HG02763 (cell line): Measurements from ENCODE around the gene DCAKD.

Experiments
- ATAC-seq: cut with Tn5 transposase; IDR thresholded peaks from one replicate; pipeline ENCODE4 v1.9.1; 2021; ENCODE audit warnings: mild to moderate bottlenecking, moderate library complexity; ENCODE audit not compliant: unreplicated experiment

Gene DCAKD, protein sequence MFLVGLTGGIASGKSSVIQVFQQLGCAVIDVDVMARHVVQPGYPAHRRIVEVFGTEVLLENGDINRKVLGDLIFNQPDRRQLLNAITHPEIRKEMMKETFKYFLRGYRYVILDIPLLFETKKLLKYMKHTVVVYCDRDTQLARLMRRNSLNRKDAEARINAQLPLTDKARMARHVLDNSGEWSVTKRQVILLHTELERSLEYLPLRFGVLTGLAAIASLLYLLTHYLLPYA

DNA sequence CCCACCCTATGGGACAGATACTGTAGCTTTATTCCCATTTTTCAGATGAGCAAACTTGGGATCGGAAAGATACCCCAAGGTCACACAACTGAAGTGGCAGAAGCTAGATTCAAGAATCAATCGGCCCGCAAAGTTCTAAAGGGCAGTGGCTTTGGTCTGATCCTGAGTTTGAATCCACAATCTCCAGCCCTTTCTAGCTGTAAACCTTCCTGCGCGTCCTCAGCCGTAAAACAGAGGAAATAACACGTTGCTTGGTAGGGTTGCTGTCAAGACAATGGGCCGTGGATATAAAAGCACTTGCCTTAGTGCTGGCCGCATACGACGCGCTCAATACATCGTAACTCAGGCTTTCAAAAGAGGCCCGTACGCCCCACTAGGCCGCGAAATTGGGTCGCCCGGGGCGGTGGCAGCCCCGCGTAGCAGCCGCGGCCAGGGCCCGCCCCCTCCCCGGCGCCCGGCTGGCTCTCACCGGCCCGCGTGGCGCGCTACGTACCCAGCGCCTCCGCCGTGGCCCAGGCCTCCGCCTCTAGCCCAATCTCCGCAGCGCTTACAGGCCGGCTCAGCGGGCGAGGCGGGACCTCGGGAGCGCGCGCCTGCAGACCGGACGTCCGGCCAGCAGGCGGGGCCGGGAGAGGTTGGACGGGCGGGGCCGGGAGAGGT, at the start of gene DCAKD:
TSS of gene DCAKD (minus strand) at position 573 of the 660 bp plus-strand sequence. CDS start 16,747 bp downstream, outside the sequence.
- ATAC-seq = peak; percentile 94

DNA sequence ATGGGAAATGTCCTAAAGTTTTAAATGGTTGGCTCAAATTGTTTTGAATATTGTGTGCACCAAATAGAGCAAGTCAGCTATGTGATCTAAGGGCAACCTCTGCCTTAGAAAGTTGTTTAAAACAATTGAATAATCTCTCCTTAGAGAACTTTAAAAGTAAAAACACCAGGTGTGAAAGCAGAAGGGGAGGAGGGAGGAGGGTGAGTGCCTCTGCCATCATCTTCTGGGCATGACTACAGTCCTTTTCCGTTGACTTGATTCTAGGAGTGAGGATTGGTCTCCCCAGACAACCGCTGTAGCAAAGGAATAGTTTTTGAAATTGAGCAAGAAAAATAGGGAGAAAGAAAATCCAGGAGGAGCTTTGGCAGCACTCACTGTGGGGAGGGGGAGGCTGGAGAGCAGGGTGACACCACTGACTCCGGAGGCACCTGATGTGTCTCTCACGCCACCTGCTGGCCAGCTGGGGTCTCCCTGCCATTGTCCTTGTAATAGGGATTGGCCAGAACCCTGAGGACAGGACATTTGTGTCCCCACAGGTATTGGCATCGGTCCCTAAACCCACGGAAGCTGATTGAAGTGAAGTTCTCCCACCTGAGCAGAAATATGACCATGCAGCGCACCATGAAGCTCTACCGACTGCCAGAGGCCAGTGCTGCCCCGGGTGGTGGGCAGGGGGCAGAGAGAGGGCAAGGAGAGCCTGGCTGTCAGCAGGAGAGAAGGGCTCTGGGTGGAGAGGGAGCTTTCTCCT, 47.6 kb upstream of the DCAKD start:
- no peak for ATAC-seq

DNA sequence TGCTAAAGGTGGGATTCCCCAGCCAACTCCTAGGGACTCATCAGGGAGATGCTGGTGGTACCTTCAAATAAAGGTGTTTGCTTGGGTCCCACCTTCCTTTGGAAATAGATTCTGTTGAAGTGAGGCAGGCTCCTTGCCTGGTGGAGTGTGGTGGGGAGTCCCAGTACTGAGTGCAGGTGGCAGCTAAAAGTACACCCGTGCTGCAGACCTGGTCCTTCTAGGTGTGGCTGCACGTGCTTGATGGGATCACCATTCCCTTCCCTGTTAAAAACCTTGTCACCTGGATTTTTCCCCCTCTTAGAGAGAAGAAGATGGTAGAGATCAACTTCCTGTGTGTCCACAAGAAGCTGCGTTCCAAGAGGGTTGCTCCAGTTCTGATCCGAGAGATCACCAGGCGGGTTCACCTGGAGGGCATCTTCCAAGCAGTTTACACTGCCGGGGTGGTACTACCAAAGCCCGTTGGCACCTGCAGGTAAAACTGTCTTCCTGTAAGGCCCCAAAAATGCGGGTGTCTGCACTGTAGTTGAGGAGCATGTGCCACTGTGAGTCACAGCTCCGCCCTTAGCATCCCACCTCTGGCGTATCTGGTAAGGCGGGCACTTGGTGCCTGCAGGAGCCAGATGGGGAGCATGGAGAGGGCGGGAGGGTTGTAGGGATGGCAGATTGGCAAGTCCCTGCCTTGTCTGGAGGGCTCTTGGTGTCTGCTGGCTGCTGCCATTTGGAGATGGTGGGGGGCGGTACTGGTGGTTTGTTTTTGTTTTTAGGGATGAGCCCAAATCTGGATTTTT, 46.8 kb upstream of the DCAKD start:
- no peak for ATAC-seq

DNA sequence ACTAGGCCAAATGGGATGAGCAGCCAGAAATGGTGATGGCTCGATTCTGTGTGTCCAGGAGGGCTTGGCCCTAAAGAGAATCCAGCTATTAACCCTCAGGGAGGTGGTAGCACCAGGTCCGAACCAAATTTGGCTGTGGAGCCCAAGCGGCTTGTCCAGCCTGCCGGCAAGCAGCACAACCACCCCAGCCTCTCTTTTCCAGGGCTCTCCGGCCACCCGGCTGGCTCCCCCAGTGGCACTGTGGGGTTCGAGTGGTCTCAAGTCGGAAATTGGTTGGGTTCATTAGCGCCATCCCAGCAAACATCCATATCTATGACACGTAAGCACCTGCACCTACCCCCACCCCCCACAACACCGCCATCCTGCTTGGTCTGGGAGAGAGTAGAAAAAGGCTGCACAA, 45.5 kb upstream of the DCAKD start:
- ATAC-seq = no peak

GRCh38 chr17:45096141-45096540, 44.7 kb upstream of the DCAKD start:
- no peak for ATAC-seq

DNA sequence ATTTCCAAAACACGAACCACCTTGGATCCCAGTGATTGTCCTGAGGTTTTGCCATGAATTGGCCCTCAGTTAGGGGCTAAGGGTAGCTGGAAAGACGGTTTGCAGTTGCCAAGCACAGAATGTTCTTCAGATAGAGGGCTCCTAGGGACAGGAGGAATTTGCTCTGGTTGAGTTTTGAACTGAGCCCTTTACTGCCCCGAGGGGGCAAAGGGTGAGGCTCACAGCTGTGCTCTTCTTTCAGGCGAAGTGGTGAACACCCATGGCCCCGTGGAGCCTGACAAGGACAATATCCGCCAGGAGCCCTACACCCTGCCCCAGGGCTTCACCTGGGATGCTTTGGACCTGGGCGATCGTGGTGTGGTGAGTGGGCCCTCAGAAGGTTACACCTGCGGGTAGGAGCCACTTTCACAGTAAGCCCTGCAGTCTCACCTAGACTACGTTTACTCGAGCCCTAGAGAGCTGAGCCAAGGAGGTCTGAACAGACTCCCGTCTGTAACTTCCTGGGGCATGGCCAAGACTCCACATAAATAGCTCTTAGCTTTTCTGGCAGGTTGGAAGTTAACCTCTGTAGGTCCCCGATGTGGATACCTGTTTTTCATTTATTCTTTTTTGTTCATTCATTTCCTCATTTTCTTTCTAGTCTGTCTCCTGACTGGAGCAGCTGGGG, 42.1 kb upstream of the DCAKD start:
- no peak for ATAC-seq

- ATAC-seq = no peak
Measured at GRCh38 chr17:45092911-45093430, 41.5 kb upstream of the DCAKD start.

DNA sequence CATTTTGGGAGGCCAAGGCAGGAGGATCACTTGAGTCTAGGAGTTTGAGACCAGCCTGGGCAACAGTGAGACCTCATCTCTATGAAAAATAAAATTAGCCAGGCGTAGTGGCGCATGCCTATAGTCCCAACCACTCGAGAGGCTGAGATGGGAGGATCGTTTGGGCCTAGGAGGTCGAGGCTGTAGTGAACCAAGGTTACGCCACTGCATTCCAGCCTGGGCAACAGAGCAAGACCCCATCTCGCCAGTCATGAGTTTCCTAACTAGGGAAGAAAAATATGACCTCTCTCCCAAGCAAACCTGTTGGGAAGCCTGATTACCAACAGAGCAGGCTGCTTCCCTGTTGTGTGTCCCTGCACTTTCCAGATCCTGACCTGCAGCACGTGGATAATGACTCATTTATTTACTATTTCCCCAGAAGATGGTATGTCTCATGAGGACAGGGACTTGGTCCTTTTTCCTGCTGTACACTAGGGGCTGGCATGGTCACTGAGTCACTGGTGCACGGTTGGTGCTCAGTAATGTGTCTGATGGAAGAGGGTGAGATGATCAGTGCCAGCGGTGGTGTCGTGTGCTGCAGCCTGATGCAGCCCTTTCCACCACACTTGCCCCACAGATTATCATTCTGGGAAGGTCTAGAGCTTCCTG, 40.5 kb upstream of the DCAKD start:
- no peak for ATAC-seq

GRCh38 chr17:45090711-45091110, 39.3 kb upstream of the DCAKD start:
- no peak for ATAC-seq

DNA sequence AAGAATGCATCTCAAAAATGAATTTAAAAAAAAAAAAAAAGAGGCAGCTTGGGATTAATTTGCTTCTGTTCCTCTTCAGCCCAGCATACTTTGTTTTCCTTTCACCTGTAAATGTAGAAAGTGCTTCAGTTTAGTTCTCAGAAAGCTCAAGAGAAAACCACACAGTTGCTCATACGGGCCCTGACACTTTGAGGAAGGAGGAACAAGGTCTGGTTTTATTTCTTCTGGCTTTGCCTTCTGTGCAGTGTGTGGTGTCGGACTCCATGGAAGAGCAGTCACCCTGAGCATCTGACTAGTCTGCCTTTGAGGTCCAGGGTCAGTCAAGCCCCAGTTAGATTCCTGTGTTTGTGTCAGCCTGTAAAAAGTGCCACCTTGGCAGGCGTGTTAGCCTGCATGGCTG, 37.3 kb upstream of the DCAKD start:
- ATAC-seq = no peak

DNA sequence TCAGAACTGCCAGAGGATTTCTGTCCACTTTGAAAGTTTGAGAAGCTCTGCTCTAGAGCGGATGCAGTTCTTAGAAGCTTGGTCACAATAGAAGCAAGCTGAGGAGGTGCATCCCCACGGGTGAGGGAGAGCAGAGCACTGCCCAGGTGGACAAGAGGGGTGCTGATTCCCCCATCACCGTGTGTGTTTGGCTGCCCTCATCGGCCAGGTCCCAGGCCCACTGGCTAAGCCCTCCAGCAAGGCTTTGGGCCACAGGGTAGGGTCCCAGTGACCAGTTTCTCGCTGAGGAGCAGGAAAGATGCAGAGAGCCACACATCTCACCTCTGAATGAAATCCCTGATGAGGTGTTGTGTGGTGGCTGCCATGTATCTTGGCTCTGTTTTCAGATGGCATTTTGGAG, 36.5 kb upstream of the DCAKD start:
- ATAC-seq = no peak

- ATAC-seq = no peak
Measured at GRCh38 chr17:45087504-45087975, 36.1 kb upstream of the DCAKD start.

- ATAC-seq = no peak
Measured at GRCh38 chr17:45086865-45087503, 35.6 kb upstream of the DCAKD start.

DNA sequence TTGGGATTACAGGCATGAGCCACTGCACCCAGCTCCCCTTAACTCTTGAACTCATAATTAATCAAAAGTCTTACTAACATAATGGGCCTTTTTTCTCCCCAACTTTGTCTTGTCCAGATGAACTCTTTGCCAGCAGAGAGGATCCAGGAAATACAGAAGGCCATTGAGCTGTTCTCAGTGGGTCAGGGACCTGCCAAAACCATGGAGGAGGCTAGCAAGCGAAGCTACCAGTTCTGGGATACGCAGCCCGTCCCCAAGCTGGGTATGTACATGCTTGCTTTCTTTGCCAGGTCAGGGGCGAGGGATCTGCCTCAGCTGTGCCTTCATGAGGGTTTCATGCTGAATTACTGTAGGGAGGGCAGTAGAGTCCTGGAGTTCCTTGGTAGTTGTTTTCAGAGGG, 35.0 kb upstream of the DCAKD start:
- no peak for ATAC-seq

- ATAC-seq = no peak
Measured at GRCh38 chr17:45081047-45081703, 29.7 kb upstream of the DCAKD start.

DNA sequence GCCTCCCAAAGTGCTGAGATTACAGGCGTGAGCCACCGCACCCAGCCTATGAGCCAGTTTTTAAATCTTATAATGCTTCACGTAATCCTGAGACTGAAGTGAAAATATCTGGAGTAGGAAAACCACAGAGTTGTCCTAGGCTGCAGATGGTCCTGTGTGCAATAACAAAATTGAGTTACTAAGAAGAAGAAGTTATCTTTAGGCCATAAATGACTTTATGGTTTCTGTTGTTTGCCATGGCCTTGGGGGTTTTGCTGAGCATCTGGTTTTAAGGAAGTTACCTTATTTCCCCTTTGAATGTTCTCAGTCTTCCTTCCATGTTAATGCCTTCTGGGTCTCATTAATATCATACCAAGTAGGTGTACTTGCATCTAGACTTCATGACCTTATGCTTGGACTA, 26.2 kb upstream of the DCAKD start:
- no peak for ATAC-seq

DNA sequence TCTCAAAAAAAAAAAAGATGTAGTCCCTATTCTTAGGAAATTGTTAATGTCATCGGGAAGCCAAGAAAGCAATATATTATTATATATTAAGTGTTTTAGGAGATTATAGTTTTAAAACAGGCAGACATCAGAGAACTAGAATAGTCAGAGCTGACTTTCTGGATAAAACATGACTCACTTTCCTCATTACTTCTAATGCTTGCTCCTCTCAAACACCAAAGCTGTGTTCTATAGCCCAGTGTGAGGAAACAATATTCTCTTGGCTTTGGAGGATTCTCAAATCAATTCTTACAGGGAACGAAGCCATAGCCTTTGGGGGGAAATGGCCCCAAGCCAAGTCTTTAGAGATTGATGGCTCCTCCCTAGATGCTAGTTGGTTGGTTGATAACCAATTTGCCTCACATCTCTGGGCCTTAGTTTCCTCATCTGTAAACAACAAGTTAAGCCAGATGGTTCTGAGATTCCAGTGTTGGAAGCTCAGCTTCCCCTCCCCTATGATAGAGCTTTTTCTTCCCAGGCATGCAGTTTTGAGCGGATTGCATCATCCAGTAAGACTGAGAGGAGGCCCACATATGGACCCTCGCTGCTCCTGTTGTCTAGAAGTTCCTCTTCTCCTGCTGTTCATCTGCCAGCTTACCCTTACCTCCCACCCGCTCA, 22.1 kb upstream of the DCAKD start:
- no peak for ATAC-seq

DNA sequence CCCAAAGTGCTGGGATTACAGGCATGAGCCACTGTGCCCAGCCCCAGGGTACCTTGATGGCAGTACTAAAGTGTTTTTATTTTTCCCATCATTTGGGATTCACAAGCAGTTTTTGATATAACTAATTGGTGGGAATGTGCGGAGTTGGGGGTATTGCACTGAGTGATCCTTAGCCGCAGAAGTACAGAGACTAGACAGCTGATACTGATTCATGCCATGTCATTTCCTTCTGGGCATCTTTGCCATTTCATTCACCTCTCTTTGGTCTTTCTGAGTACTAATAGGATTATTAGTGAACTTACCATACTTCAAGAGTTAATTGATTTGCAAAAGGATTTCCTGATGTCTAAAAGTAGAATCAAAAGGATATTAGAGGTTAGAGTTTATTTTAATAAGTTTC, 19.4 kb upstream of the DCAKD start:
- no peak for ATAC-seq
